Activated CD8-positive, alpha-beta T cell treated with anti-CD3 and anti-CD28 coated beads, Interleukin-2, amount 10 ng/mL, durations not matched to agents 7 days and 5 days (primary cell): ENCODE measurements around the gene CDC42SE1. TPM values are rescaled to one million over a fixed set of nuclear protein-coding genes. Genes with fewer than 3 reads are reported as not detected.

ENCODE experiments used
- ATAC-seq: fragments of 150-1000 bp; cut with Tn5 transposase; one replicate; pipeline ENCODE4 v1.10.0; 2021; ENCODE audit warnings: moderate library complexity
- CTCF ChIA-PET: fragments of 350-600 bp; sonication (Branson Sonifier 250); formaldehyde crosslinking; loops from one replicate; lab custom pipeline; 2021; ENCODE audit warnings: antibody characterized with exemption; lab: Charles Lee
- POLR2A ChIA-PET: fragments of 350-600 bp; sonication (Branson Sonifier 250); formaldehyde crosslinking; loops from one replicate; lab custom pipeline; 2021; ENCODE audit warnings: antibody characterized with exemption; lab: Charles Lee
- DNase-seq: peaks from one replicate; pipeline ENCODE4 v3.0.0-alpha.2; 2020
- H3K27ac Mint-ChIP-seq: one replicate; pipeline ENCODE4 v1.8.0; 2021; ENCODE audit warnings: mild to moderate bottlenecking, mixed read lengths
- H3K27me3 Mint-ChIP-seq: one replicate; pipeline ENCODE4 v1.8.0; 2021; ENCODE audit warnings: low read depth, mixed read lengths
- H3K36me3 Mint-ChIP-seq: one replicate; pipeline ENCODE4 v1.8.0; 2021; ENCODE audit warnings: low read depth, mixed read lengths
- H3K4me1 Mint-ChIP-seq: one replicate; pipeline ENCODE4 v1.8.0; 2021; ENCODE audit warnings: low read depth, mixed read lengths
- H3K4me3 Mint-ChIP-seq: one replicate; pipeline ENCODE4 v1.8.0; 2021; ENCODE audit warnings: mild to moderate bottlenecking, mixed read lengths
- H3K9me3 Mint-ChIP-seq: one replicate; pipeline ENCODE4 v1.8.0; 2022; ENCODE audit warnings: mixed read lengths; ENCODE audit not compliant: insufficient read depth
- total RNA-seq, 2 experiments: library from RNA; stranded (reverse); gene quantifications; one replicate each; pipeline ENCODE4 v1.2.3, GENCODE V29; 2021

Gene CDC42SE1
- total RNA-seq, 2 experiments from 2014 or later, result 238 to 245 TPM

DNA sequence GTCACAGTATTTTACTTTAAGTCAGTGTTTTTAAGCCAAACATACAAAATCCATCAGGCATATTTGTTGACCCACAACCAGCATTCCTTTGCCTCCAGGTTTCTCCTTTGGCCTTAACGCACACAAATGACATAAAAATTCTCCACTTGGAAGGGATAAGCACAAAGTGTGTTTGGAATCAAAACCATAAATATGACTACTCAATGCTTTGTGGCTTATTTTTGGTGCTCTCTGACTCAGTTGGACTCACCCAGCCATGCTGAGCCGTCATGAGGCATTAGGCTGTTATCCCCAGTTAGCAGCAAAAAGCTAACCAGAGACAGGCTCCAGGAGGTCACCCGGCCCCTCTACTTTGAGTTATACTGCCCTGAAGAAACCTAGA, 50.2 kb downstream of the CDC42SE1 start:
- ChIA-PET CTCF (interaction anchor here (1.0 to 1.5 kb wide), 3 partner anchors 15 to 39 kb away, joined by 3 to 4 read pairs (median 4); partner anchors contain the start of gene C1orf56), POLR2A (no interaction called here)
- no peaks in the 10 kb centered on the region for H3K27me3 Mint-ChIP-seq
- peaks cover 3% of the 10 kb centered on the region for H3K36me3 Mint-ChIP-seq
- ATAC-seq (no peak), DNase-seq (no peak)
- H3K4me1 Mint-ChIP-seq, result peaks cover 68% of the 10 kb centered on the region
- H3K4me3 Mint-ChIP-seq, result peak overlapping the region; percentile 98
- H3K9me3 Mint-ChIP-seq, result no peaks in the 10 kb centered on the region
- peak overlapping the region; percentile 91 for H3K27ac Mint-ChIP-seq

DNA sequence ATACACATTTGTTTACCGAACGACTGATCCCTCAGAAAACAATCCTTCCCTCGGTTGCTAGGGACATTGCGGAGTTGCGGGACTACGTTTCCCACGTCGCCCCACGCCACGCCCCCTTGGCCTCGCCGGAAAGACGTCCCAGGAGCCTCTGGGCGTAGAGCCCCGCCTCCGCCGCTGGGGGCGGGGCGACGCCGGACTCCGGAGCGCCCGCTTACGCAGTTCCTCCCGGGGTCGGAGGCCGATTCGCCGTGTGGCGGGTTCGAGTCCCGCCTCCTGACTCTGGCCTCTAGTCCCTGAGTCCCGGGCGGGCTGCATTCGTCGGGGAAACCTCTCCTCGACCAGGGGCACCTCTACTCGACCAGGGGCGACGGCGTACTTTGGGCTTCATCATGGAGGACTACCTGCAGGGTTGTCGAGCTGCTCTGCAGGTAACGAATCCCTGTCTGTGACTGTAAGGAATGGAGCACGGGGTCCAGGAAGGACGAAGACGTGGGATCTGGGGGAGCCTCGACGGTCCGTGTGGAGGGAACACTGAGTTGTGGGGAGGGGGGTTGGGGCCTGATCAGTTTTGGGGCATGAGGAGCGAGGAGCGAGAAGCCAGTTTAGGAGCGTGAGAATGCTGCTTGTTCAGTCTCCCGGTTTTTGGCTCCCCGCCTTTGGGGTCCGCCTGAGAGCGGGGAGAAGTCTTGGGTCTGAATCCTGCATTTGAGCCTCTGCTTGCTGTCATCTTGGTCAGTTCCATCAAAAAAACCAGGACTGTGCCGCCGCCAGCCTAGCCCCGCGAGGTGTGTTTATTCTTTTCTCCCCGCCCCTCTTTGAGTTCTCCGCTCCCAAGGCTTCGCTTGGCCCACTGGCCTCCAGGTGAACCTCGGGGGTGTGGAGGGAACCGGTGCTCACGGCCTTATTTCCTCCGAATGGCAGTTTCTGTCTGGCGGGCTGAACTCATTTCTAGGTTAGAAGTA, 50.9 kb downstream of the CDC42SE1 start, which contains the start of gene PRUNE1:
Gene PRUNE1 (plus strand): TSS at position 206 of the 962 bp plus-strand sequence. CDS start 184 bp downstream, at position 390.
- Mint-ChIP-seq H3K4me1 (peaks cover 73% of the 10 kb centered on the region), H3K36me3 (peaks cover 3% of the 10 kb centered on the region), H3K4me3 (peak within 1 kb of the TSS; percentile 98), H3K27ac (peak within 1 kb of the TSS; percentile 91), H3K9me3 (no peaks in the 10 kb centered on the region), H3K27me3 (no peaks in the 10 kb centered on the region)
- POLR2A ChIA-PET, result interaction anchor here (0.6 kb wide), 1 partner anchor 148 kb away, joined by 3 read pairs; the partner anchor contains the start of gene TNFAIP8L2
- DNase-seq (peak; percentile 97), ATAC-seq (peak; percentile 86)
- CTCF ChIA-PET, result interaction anchor here (1.1 to 1.5 kb wide), 2 partner anchors 15 to 16 kb away, joined by 3 to 4 read pairs; no protein-coding TSS in a partner anchor

DNA sequence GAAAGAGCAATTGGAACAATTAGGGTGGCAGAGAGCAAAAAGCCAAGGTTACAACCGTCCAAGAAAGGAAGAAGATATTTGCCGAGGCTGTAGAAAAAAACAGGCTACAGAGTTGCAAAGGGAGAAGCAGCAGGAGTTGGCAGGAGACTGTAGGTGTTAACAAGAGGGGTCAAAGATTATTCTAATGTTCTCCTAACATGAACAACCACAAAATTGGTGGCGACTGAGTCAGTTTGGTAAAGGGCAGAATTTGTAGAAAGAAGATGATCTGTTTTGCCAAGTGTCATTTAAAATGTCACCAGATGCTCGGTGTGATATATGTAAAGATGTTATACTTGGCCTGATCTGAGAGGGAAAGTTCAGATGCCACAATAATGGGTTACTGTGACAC, 51.6 kb downstream of the CDC42SE1 start:
- POLR2A ChIA-PET, result interaction anchor here (0.6 to 2.0 kb wide), 2 partner anchors 148 to 149 kb away, joined by 3 to 5 read pairs; partner anchors contain the start of gene TNFAIP8L2
- H3K9me3 Mint-ChIP-seq, result no peaks in the 10 kb centered on the region
- peak overlapping the region; percentile 98 for H3K4me3 Mint-ChIP-seq
- H3K4me1 Mint-ChIP-seq, result peaks cover 77% of the 10 kb centered on the region
- H3K36me3 Mint-ChIP-seq, result peaks cover 3% of the 10 kb centered on the region
- DNase-seq, result no peak
- CTCF ChIA-PET, result interaction anchor here (1.9 to 5.9 kb wide), 5 partner anchors 12 to 52 kb away, joined by 7 to 94 read pairs (median 18); partner anchors contain the start of genes ANXA9, C1orf56, CDC42SE1 and MLLT11
- H3K27ac Mint-ChIP-seq, result peak overlapping the region; percentile 91
- H3K27me3 Mint-ChIP-seq, result no peaks in the 10 kb centered on the region
- peak; percentile 16 for ATAC-seq

GRCh38 chr1:151006327-151007052, 52.9 kb downstream of the CDC42SE1 start, which contains the start of gene MINDY1:
TSS of gene MINDY1 (minus strand) at chr1:151006902. CDS start at chr1:151002617, 4,285 bp downstream.
- POLR2A ChIA-PET, result interaction anchor here (0.6 to 2.0 kb wide), 15 partner anchors 8 to 1557 kb away, joined by 3 to 8 read pairs (median 4); partner anchors contain the start of genes APH1A, C1orf56, CERS2 and GOLPH3L

DNA sequence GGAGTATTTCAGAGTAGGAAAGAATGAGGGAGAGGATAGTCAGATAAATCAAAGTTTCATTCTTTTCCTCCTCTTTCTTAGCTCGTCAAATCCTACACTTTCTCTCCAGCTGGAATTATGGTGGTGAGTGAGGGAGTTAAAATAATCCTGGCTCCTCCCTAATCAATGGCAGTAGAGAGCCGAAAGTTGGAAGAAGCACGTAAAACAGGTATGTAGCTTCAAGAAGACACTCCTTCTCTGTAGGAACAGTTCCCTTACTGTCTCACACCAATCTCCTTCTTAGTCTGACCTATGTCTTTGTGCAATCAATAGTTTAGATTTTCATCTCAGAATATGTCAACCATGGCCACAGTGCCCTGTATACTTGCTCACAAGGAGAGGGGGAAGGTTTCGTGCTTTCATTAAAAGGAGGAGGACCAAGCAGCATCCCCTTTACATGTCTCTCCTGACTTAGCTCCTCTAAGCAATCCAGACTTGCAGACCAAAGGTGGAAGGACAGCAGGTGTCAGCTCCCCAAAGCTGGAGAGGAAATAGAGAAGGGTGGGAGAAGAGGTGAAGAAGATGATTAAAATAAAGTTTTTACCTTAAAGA, 53.6 kb downstream of the CDC42SE1 start:
- Mint-ChIP-seq H3K27me3 (no peaks in the 10 kb centered on the region), H3K9me3 (no peaks in the 10 kb centered on the region), H3K4me1 (peaks cover 80% of the 10 kb centered on the region), H3K36me3 (peaks cover 18% of the 10 kb centered on the region), H3K4me3 (peak overlapping the region; percentile 98), H3K27ac (peak overlapping the region; percentile 91)
- CTCF ChIA-PET, result interaction anchor here (1.0 to 5.9 kb wide), 22 partner anchors 10 to 446 kb away, joined by 3 to 94 read pairs (median 6); partner anchors contain the start of genes ANXA9, C1orf56, CDC42SE1 and GABPB2
- DNase-seq (no peak), ATAC-seq (no peak)
- POLR2A ChIA-PET, result interaction anchor here (0.6 to 2.0 kb wide), 15 partner anchors 8 to 1558 kb away, joined by 3 to 8 read pairs (median 4); partner anchors contain the start of genes APH1A, C1orf56, CERS2 and GOLPH3L

More at GRCh38 chr1:151006327-151007052, 52.9 kb downstream of the CDC42SE1 start, which contains the start of gene MINDY1:
- H3K9me3 Mint-ChIP-seq, result no peaks in the 10 kb centered on the region
- H3K4me3 Mint-ChIP-seq, result peak within 1 kb of the TSS; percentile 98
- peaks cover 14% of the 10 kb centered on the region for H3K36me3 Mint-ChIP-seq
- DNase-seq, result peak; percentile 53
- peak; percentile 25 for ATAC-seq
- H3K27ac Mint-ChIP-seq, result peak within 1 kb of the TSS; percentile 91
- H3K4me1 Mint-ChIP-seq, result peaks cover 86% of the 10 kb centered on the region
- CTCF ChIA-PET, result interaction anchor here (0.7 to 5.9 kb wide), 21 partner anchors 11 to 446 kb away, joined by 3 to 94 read pairs (median 6); partner anchors contain the start of genes ANXA9, C1orf56, CDC42SE1 and GABPB2
- no peaks in the 10 kb centered on the region for H3K27me3 Mint-ChIP-seq

- POLR2A ChIA-PET, result interaction anchor here (0.9 kb wide), 1 partner anchor 30 kb away, joined by 4 read pairs; no protein-coding TSS in a partner anchor
- H3K36me3 Mint-ChIP-seq, result peaks cover 28% of the 10 kb centered on the region
Measured at GRCh38 chr1:151003180-151003579, 56.2 kb downstream of the CDC42SE1 start.

GRCh38 chr1:151002611-151003010, 56.8 kb downstream of the CDC42SE1 start:
- Mint-ChIP-seq H3K4me1 (peaks cover 69% of the 10 kb centered on the region), H3K4me3 (peak overlapping the region; percentile 39), H3K36me3 (peaks cover 28% of the 10 kb centered on the region), H3K27ac (peak overlapping the region; percentile 80), H3K9me3 (no peaks in the 10 kb centered on the region), H3K27me3 (no peaks in the 10 kb centered on the region)
- ChIA-PET CTCF (interaction anchor here (1.2 to 5.9 kb wide), 5 partner anchors 7 to 236 kb away, joined by 3 to 94 read pairs (median 11); partner anchors contain the start of gene ANXA9), POLR2A (no interaction called here)
- ATAC-seq (no peak), DNase-seq (no peak)

More at GRCh38 chr1:151003180-151003579, 56.2 kb downstream of the CDC42SE1 start:
- Mint-ChIP-seq H3K4me3 (peak overlapping the region; percentile 39), H3K4me1 (peaks cover 74% of the 10 kb centered on the region), H3K27me3 (no peaks in the 10 kb centered on the region), H3K27ac (peak overlapping the region; percentile 80), H3K9me3 (no peaks in the 10 kb centered on the region)
- ATAC-seq, result no peak
- no peak for DNase-seq
- CTCF ChIA-PET, result interaction anchor here (0.6 to 5.9 kb wide), 6 partner anchors 7 to 425 kb away, joined by 3 to 94 read pairs (median 8); partner anchors contain the start of gene ANXA9

- Mint-ChIP-seq H3K36me3 (peaks cover 31% of the 10 kb centered on the region), H3K4me3 (no peak overlapping the region), H3K4me1 (peaks cover 63% of the 10 kb centered on the region), H3K27me3 (no peaks in the 10 kb centered on the region), H3K9me3 (no peaks in the 10 kb centered on the region), H3K27ac (no peak overlapping the region)
- POLR2A ChIA-PET, result no interaction called here
- no peak for ATAC-seq
- no peak for DNase-seq
- CTCF ChIA-PET, result interaction anchor here (0.9 to 10.1 kb wide), 5 partner anchors 6 to 98 kb away, joined by 3 to 164 read pairs (median 60); partner anchors contain the start of gene ANXA9
Measured at GRCh38 chr1:151002051-151002450, 57.4 kb downstream of the CDC42SE1 start.

DNA sequence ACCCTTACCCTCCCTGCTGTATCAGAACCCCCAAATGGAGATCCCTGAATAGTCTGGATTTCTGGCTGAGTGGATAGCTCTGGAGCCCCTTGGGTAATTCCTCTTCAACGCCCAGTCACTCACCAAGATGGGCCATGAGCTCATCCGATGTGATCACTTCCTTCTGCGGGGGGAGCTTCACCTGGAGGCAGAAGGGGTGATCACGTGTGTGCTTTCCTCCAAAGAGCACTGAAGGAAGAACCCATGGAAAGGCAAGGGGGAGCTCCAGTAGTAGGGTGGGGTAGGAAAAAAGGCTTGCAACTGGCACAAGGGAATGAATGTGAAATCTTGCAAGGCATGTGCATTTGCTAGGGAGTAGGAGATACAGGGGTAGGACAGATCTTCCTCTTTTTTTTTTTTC, 57.8 kb downstream of the CDC42SE1 start:
- H3K36me3 Mint-ChIP-seq, result peaks cover 33% of the 10 kb centered on the region
- ChIA-PET CTCF (interaction anchor here (0.7 to 10.1 kb wide), 4 partner anchors 18 to 98 kb away, joined by 3 to 164 read pairs (median 7); partner anchors contain the start of gene ANXA9), POLR2A (no interaction called here)
- no peaks in the 10 kb centered on the region for H3K27me3 Mint-ChIP-seq
- no peak for DNase-seq
- peaks cover 59% of the 10 kb centered on the region for H3K4me1 Mint-ChIP-seq
- no peaks in the 10 kb centered on the region for H3K9me3 Mint-ChIP-seq
- H3K27ac Mint-ChIP-seq, result no peak overlapping the region
- no peak overlapping the region for H3K4me3 Mint-ChIP-seq
- ATAC-seq, result no peak
